Epithelial cell of prostate (primary cell): ENCODE measurements around the gene CCNYL1.

ENCODE experiments used
- DNase-seq: peaks from one replicate; pipeline ENCODE4 v3.0.0-alpha.2; 2011; ENCODE audit warnings: low read depth, low spot score
- H3K27ac ChIP-seq: fragments of 450-650 bp; 2 replicates; pipeline ENCODE4 v1.5.1; 2017; ENCODE audit warnings: mild to moderate bottlenecking

The CCNYL1 gene

GRCh38 chr2:207762146-207762545, 50.7 kb downstream of the CCNYL1 start:
- H3K27ac ChIP-seq: no peak overlapping the region
- no peak for DNase-seq

- H3K27ac ChIP-seq: no peak overlapping the region
- DNase-seq: no peak
Observed at GRCh38 chr2:207763303-207763917, 52.0 kb downstream of the CCNYL1 start.

GRCh38 chr2:207764096-207764630, 52.7 kb downstream of the CCNYL1 start:
- no peak for DNase-seq
- no peak overlapping the region for H3K27ac ChIP-seq

DNA sequence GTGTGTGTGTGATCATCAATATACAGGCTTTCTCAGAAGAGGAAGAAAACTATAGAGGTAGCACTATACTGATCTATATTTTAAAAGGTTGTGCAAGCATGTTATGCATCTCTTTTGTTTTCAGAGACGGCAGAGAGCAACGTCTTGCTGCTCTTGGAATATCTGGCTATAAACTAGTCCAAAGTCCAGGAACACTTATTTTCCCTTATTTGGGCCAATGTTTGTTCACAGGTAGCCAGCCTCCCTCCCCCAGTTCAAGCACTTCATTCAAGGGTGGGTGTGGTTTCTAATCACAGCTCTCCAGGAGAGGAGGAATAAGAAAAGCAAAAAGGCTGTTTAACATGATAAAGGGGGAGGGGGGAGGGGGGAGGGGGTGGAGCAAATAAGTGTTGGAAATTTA, 54.1 kb downstream of the CCNYL1 start:
- no peak overlapping the region for H3K27ac ChIP-seq
- no peak for DNase-seq

GRCh38 chr2:207766041-207766551, 54.7 kb downstream of the CCNYL1 start:
- no peak overlapping the region for H3K27ac ChIP-seq
- DNase-seq: no peak

GRCh38 chr2:207766697-207767460, 55.4 kb downstream of the CCNYL1 start:
- no peak overlapping the region for H3K27ac ChIP-seq
- no peak for DNase-seq

DNA sequence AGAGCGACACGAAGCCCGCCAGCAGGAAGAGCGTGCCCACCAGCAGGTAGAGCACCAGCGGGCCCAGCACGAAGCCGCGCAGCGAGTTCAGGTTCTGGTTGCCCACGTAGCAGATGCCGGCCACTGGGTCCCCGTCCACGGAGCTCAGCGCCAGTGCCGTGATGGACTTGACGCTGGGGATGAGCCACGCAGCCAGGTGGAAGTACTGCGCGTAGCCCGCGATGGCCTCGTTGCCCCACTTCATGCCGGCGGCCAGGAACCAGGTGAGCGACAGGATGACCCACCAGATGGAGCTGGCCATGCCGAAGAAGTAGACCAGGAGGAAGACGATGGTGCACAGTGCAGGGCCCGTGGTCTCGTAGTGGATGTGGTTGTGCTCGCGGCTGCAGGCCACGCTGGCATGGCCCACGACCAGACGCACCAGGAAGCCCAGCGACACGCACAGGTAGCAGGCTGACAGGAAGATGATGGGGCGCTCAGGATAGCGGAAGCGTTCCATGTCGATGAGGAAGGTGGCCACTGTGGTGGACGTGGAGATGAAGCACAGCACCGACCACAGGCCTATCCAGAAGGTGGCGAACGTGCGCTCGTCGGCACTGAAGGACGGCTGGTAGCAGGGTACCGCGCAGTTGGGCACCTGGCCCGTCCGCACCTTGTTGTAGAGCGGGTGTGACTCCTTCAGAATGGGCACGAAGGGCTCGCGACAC, 56.2 kb downstream of the CCNYL1 start:
- no peak for DNase-seq
- H3K27ac ChIP-seq: no peak overlapping the region

DNA sequence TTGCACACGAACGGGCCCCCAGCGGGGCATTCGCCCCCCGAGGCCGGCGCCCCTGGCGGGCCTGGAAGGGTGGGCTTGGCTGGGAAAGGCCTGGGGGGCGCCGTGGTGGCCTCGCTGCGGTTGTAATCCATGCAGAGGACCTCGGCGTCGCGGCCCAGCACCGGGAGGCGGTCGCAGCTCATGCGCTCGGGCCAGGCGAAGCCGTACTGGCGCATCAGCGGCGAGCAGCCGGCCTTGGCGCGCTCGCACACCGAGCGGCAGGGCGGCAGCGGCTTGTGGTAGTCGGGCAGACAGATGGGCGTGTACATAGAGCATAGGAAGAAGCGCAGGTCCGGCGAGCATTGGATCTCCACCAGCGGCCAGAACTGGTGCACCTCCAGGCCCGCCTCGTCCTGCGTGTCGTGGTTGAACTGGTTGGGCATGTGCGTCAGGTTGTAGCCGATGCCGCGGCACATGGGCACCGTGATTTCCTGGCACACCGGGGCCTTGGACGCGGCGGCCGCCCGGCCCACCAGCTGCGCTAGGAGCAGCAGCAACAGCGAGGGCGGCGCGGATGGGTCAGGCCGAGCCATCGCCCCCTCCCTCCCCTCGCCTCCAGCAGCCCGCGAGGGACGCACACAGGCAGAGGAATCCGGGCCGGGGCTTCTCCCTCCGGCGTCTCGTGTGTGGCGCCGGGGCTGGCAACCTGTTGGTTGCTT, 56.9 kb downstream of the CCNYL1 start:
- peak overlapping the region; percentile 43 for H3K27ac ChIP-seq
- no peak for DNase-seq

DNA sequence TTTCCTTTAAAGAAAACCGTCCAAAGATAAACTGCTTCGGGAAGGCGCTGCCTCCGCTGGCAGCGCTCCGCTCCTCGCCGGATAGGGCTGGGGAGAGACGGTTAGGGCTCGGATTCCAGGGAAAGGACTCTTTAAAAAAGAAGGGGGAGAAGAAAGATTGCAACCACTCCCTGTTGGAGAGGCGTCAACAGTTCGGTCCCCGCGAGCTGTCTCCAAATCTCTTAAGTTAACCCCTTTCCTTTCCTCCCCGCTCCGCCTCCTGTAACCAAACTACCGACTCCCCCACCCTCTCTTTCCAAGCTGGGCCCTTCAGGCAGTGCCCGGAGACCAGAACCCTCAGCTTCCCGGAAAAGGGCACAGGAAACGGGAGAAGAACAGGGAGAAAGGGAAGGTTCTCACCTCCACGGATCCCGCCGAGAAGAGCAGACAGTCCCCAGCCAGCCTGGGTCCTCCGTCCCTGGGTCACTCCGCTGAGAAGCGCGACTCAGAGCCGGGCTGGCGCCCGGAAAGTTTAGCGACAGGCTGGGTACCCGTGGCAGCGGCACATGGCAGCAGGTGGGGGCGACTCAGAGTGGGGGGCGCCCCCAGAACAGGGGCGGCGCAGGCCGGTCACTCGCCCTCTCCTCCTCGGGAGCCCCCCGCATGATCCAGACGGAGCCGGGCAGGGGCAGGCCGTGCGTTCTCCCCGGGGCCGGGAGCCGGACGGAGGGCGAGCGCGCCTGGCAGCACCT, 57.6 kb downstream of the CCNYL1 start:
- no peak for DNase-seq
- H3K27ac ChIP-seq: peak overlapping the region; percentile 43

DNA sequence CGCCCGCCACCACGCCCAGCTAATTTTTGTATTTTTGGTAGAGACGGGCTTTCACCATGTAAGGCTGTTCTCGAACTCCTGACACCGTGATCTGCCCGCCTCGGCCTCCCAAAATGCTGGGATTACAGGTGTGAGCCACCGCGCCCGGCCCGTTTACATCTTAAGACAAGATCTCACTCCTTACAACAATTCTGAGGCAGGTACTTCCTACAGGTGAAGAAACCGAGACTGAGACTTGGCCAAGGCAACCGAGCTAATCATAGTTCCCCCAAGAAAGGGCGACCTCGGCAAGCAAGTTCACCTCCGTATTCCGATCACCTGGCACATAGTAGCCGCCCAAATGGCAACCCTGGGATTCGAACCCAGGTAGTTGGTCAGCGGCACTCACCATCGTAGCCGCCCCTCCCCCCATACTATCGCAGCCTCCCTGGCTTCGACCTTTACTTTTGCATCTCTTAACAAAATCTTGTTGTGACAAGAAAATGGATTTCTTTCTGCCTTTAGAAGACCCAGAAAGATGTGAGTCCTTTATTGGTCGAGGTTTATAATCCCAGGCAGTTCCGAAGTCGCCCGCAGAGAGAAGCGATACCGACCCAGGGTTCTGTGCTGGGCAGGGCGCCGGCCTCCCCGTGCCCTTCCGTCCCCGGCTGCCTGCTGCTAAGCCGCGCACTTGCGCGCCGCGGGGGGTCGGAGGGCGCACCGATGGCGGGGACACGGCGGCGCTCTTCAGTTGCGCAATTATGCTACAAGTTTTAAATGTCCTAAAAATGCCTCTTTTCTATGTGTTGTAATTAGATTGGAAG, 59.4 kb downstream of the CCNYL1 start:
- H3K27ac ChIP-seq: no peak overlapping the region
- DNase-seq: no peak

- no peak for DNase-seq
Observed at GRCh38 chr2:207771421-207771820, 60.0 kb downstream of the CCNYL1 start.

GRCh38 chr2:207772081-207772843, 60.8 kb downstream of the CCNYL1 start:
- H3K27ac ChIP-seq: no peak overlapping the region
- DNase-seq: no peak

More at GRCh38 chr2:207771421-207771820, 60.0 kb downstream of the CCNYL1 start:
- no peak overlapping the region for H3K27ac ChIP-seq

DNA sequence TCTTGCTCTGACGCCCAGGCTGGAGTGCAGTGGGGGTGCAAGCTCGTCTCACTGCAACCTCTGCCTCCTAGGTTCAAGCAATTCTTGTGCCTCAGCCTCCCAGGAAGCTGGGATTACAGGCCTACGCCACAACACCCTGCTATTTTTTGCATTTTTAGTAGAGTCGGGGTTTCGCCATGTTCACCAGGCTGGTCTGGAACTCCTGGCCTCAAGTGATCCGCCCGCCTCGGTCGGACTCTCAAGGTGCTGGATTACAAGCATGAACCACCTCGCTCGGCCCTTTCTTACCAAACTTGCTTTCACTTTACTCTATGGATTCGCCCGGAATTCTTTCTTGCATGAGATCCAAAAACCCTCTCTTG, 61.4 kb downstream of the CCNYL1 start:
- no peak overlapping the region for H3K27ac ChIP-seq

GRCh38 chr2:207775473-207775872, 64.0 kb downstream of the CCNYL1 start:
- DNase-seq: no peak
- H3K27ac ChIP-seq: no peak overlapping the region

More for the DNA sequence above, 61.4 kb downstream of the CCNYL1 start:
- no peak for DNase-seq

GRCh38 chr2:207777124-207777523, 65.7 kb downstream of the CCNYL1 start:
- DNase-seq: no peak

DNA sequence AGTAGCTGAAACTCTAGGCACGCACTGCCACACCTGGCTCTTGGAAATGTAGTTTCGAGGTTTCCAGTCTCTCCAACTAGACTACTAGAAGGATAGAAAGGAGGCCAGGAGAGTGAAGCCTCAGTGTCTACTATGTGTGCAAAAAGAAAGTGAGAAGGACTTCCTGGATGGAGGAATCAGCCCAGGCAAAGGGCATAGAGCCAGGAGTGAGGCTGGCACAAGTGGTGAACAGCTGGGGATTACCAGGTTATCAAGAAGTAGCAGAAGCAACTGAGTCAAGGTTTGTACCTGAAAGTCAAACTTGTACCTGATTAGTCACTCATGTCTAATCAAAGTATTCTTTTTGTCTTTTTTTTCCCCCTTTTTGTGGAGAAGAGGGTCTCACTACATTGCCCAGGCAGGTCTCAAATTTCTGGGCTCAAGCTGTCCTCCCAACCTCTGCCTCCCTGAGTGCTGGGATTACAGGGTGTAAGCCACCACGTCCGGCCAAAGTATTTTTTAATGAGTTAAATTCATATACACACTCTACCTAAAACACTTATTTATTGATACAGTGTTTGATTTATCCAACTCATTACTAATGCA, 67.0 kb downstream of the CCNYL1 start:
- H3K27ac ChIP-seq: no peak overlapping the region
- no peak for DNase-seq

More at GRCh38 chr2:207777124-207777523, 65.7 kb downstream of the CCNYL1 start:
- H3K27ac ChIP-seq: no peak overlapping the region

DNA sequence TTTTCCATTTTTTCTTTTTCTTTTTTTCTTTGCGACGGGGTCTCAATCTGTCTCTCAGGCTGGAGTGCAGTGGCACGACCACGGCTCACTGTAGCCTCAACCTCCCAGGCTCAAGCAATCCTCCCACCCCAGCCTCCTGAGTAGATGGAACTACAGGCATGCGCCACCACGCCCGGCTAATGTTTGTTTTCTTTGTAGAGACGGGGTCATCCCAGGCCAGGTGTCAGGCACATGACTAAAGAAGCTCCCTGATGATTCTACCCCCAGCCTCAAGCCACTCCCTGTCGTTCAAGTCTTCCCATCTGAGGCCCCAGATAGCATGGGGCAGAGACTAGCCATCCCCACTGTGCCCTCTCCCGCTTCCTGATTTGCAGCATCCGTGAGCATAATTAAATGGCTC, 68.1 kb downstream of the CCNYL1 start:
- no peak for DNase-seq
- H3K27ac ChIP-seq: no peak overlapping the region
